IMR-90 (cell line): ENCODE measurements around the gene RIC3. TPM values are rescaled to one million over a fixed set of nuclear protein-coding genes. Genes with fewer than 3 reads are reported as not detected.

ENCODE experiments used
- ATAC-seq: fragments of 200-7000 bp; cut with Tn5 transposase; 2 replicates; pipeline ENCODE4 v1.9.1; 2020; ENCODE audit warnings: low read depth, mild to moderate bottlenecking, moderate library complexity
- BruUV-seq: library from RNA; stranded (reverse); fragments of 400-500 nt; replicated peaks from 2 replicates; lab custom pipeline; 2021; lab: Mats Ljungman, UMichigan
- CTCF ChIA-PET: fragments of 300-600 bp; formaldehyde crosslinking; extraction: SDS; loops from one replicate; lab custom pipeline; 2021; ENCODE audit warnings: antibody characterized with exemption; lab: Yijun Ruan, JAX
- POLR2A ChIA-PET: fragments of 300-600 bp; sonication (Branson Sonifier 250); formaldehyde crosslinking; loops from one replicate; lab custom pipeline; 2022; ENCODE audit warnings: antibody characterized with exemption; ENCODE audit not compliant: unreplicated experiment; lab: Charles Lee
- DNase-seq: peaks from one replicate; pipeline ENCODE4 v3.0.0; 2013
- H2AFZ ChIP-seq: replicated peaks from 2 replicates; pipeline ENCODE3; 2013; ENCODE audit warnings: low read length, mild to moderate bottlenecking; ENCODE audit not compliant: poor library complexity
- H2AK5ac ChIP-seq: 2 replicates; pipeline ENCODE4 v1.6.1; 2013; ENCODE audit warnings: low read depth, low read length, inconsistent platforms
- H2AK9ac ChIP-seq: replicated peaks from 2 replicates; pipeline ENCODE3; 2013; ENCODE audit warnings: mild to moderate bottlenecking, low read depth, low read length, moderate library complexity; ENCODE audit not compliant: poor library complexity
- H2BK120ac ChIP-seq: 2 replicates; pipeline ENCODE4 v1.6.1; 2013; ENCODE audit warnings: low read depth, low read length, inconsistent platforms
- H2BK15ac ChIP-seq: 3 replicates; pipeline ENCODE4 v1.6.1; 2013; ENCODE audit warnings: low read depth, low read length, inconsistent platforms
- H2BK20ac ChIP-seq: 2 replicates; pipeline ENCODE4 v1.6.1; 2013; ENCODE audit warnings: low read depth, mild to moderate bottlenecking, inconsistent platforms, low read length, moderate library complexity
- H2BK5ac ChIP-seq: 2 replicates; pipeline ENCODE4 v1.6.1; 2013; ENCODE audit warnings: mild to moderate bottlenecking, low read depth, low read length, inconsistent platforms; ENCODE audit not compliant: poor library complexity, severe bottlenecking
- H3K14ac ChIP-seq: replicated peaks from 2 replicates; pipeline ENCODE4 v1.6.1; 2013; ENCODE audit warnings: low read depth, low read length, inconsistent platforms
- H3K18ac ChIP-seq: 2 replicates; pipeline ENCODE4 v1.6.1; 2013; ENCODE audit warnings: low read depth, low read length, control low read depth
- H3K23ac ChIP-seq: 2 replicates; pipeline ENCODE4 v1.6.1; 2013; ENCODE audit warnings: low read depth, low read length, inconsistent platforms
- H3K27ac ChIP-seq: 2 replicates; pipeline ENCODE4 v1.5.1; 2013; ENCODE audit warnings: mild to moderate bottlenecking, control low read depth, low read length; ENCODE audit not compliant: insufficient read depth
- H3K27me3 ChIP-seq: 2 replicates; pipeline ENCODE4 v1.6.1; 2013; ENCODE audit warnings: low read length; ENCODE audit not compliant: control insufficient read depth, insufficient read depth
- H3K36me3 ChIP-seq: 2 replicates; pipeline ENCODE4 v1.6.1; 2013; ENCODE audit warnings: low read length, mixed read lengths; ENCODE audit not compliant: control insufficient read depth, insufficient read depth
- H3K4ac ChIP-seq: 2 replicates; pipeline ENCODE4 v1.6.1; 2013; ENCODE audit warnings: low read depth, low read length, inconsistent platforms
- H3K4me1 ChIP-seq: 2 replicates; pipeline ENCODE4 v1.6.1; 2013; ENCODE audit warnings: low read length, mixed read lengths; ENCODE audit not compliant: control insufficient read depth, insufficient read depth
- H3K4me2 ChIP-seq: 2 replicates; pipeline ENCODE4 v1.6.1; 2013; ENCODE audit warnings: low read depth, mild to moderate bottlenecking, control low read depth, low read length, moderate library complexity
- H3K4me3 ChIP-seq: 2 replicates; pipeline ENCODE4 v1.5.1; 2013; ENCODE audit warnings: low read depth, mild to moderate bottlenecking, control low read depth, low read length, moderate library complexity; ENCODE audit not compliant: insufficient read depth
- H3K56ac ChIP-seq: 2 replicates; pipeline ENCODE4 v1.6.1; 2013; ENCODE audit warnings: low read length, inconsistent platforms; ENCODE audit not compliant: insufficient read depth; ENCODE audit errors: extremely low read depth
- H3K79me1 ChIP-seq, 2 experiments: 2 replicates each; pipeline ENCODE4 v1.6.1; 2013; ENCODE audit warnings: low read length in 2 of 2, inconsistent platforms in 1 of 2, low read depth in 1 of 2
- H3K9ac ChIP-seq: 2 replicates; pipeline ENCODE4 v1.6.1; 2013; ENCODE audit warnings: low read depth, low read length, control low read depth
- H3K9me1 ChIP-seq: 2 replicates; pipeline ENCODE4 v1.6.1; 2013; ENCODE audit warnings: low read length, inconsistent platforms; ENCODE audit not compliant: insufficient read depth
- H3K9me3 ChIP-seq: 2 replicates; pipeline ENCODE4 v1.6.1; 2013; ENCODE audit warnings: low read length; ENCODE audit not compliant: control insufficient read depth, insufficient read depth
- H4K20me1 ChIP-seq: 2 replicates; pipeline ENCODE4 v1.6.1; 2013; ENCODE audit warnings: low read length, inconsistent platforms; ENCODE audit not compliant: insufficient read depth
- H4K5ac ChIP-seq: 2 replicates; pipeline ENCODE4 v1.6.1; 2013; ENCODE audit warnings: mild to moderate bottlenecking, low read depth, low read length, control low read depth
- H4K8ac ChIP-seq, 2 experiments: 2 replicates each; pipeline ENCODE4 v1.6.1; 2013; ENCODE audit warnings: low read depth in 2 of 2, low read length in 2 of 2, control low read depth in 1 of 2, inconsistent platforms in 1 of 2
- H4K91ac ChIP-seq: 2 replicates; pipeline ENCODE4 v1.6.1; 2013; ENCODE audit warnings: low read depth, low read length, inconsistent platforms; ENCODE audit not compliant: insufficient read depth
- BHLHE40 ChIP-seq: fragments of 150-350 bp; IDR thresholded peaks from 2 replicates; pipeline ENCODE4 v1.6.1; 2016; ENCODE audit warnings: mild to moderate bottlenecking, low read depth, low read length
- CEBPB ChIP-seq: IDR thresholded peaks from 2 replicates; pipeline ENCODE4 v1.6.1; 2012; ENCODE audit warnings: low read depth, low read length, improper control_type of control experiment
- CHD1 ChIP-seq: IDR thresholded peaks from 2 replicates; pipeline ENCODE4 v1.6.1; 2012; ENCODE audit warnings: low read depth, low read length, improper control_type of control experiment
- FOS ChIP-seq: fragments of 150-350 bp; IDR thresholded peaks from 2 replicates; pipeline ENCODE4 v1.6.1; 2016; ENCODE audit warnings: low read depth, low read length
- MAFK ChIP-seq: IDR thresholded peaks from 2 replicates; pipeline ENCODE4 v1.6.1; 2012; ENCODE audit warnings: low read depth, low read length, improper control_type of control experiment
- MAZ ChIP-seq: IDR thresholded peaks from 2 replicates; pipeline ENCODE4 v1.6.1; 2012; ENCODE audit warnings: low read depth, mild to moderate bottlenecking, low read length, improper control_type of control experiment, moderate library complexity, borderline replicate concordance
- MXI1 ChIP-seq: IDR thresholded peaks from 2 replicates; pipeline ENCODE4 v1.6.1; 2012; ENCODE audit warnings: low read depth, mild to moderate bottlenecking, low read length, moderate library complexity, borderline replicate concordance
- NFE2L2 ChIP-seq: fragments of 150-350 bp; IDR thresholded peaks from 2 replicates; pipeline ENCODE4 v1.6.1; 2016; ENCODE audit warnings: low read depth, mild to moderate bottlenecking, low read length
- POLR2A ChIP-seq: IDR thresholded peaks from 2 replicates; pipeline ENCODE4 v1.6.1; 2012; ENCODE audit warnings: mild to moderate bottlenecking, low read depth, low read length
- RAD21 ChIP-seq: IDR thresholded peaks from 2 replicates; pipeline ENCODE4 v1.6.1; 2012; ENCODE audit warnings: low read length, improper control_type of control experiment
- RCOR1 ChIP-seq: IDR thresholded peaks from 2 replicates; pipeline ENCODE4 v1.6.1; 2012; ENCODE audit warnings: mild to moderate bottlenecking, low read length, improper control_type of control experiment; ENCODE audit not compliant: insufficient replicate concordance
- RFX5 ChIP-seq: IDR thresholded peaks from 2 replicates; pipeline ENCODE4 v1.8.0; 2012; ENCODE audit warnings: low read depth, mild to moderate bottlenecking, low read length, moderate library complexity
- SMC3 ChIP-seq: fragments of 150-350 bp; IDR thresholded peaks from 2 replicates; pipeline ENCODE4 v1.6.1; 2016; ENCODE audit warnings: low read depth, mild to moderate bottlenecking, antibody characterized with exemption, low read length, moderate library complexity
- USF2 ChIP-seq: fragments of 150-350 bp; IDR thresholded peaks from 2 replicates; pipeline ENCODE4 v1.6.1; 2017; ENCODE audit warnings: mild to moderate bottlenecking, antibody characterized with exemption, low read length, low read depth
- WGBS, 2 experiments: methylation state at CpG; one replicate each; pipeline versions ENCODE4 v1.1.5 to v1.1.7; 2013; ENCODE audit warnings: missing lambda C conversion rate in 2 of 2; ENCODE audit not compliant: insufficient read length in 1 of 2; ENCODE audit errors: extremely low coverage in 2 of 2; 5-methylcytosine and 5-hydroxymethylcytosine counted together
- dilution Hi-C: fragments of 300-500 bp; cut with HindIII; formaldehyde crosslinking; loops from one replicate; pipeline ENCODE4 v1.14.3; 2018; ENCODE audit warnings: low sequenced_read_pairs; ENCODE audit not compliant: unreplicated experiment
- in situ Hi-C: fragments of 300-500 bp; cut with MboI; formaldehyde crosslinking; loops from 3 replicates; pipeline ENCODE4 v1.14.3; 2019; ENCODE audit warnings: low sequenced_read_pairs, inconsistent platforms, mixed read lengths
- intact Hi-C: fragments of 100-400 bp; cut with micrococcal nuclease; formaldehyde crosslinking; loops from 2 replicates; pipeline ENCODE4 v1.10.0; 2022
- polyA plus RNA-seq, 3 experiments: library from polyadenylated mRNA; depleted of rRNA; stranded (reverse); fragments of >200 nt; gene quantifications; 2 replicates each; pipeline ENCODE4 v1.2.3, GENCODE V29; 2012; ENCODE audit warnings: low replicate concordance in 1 of 3
- total RNA-seq: library from RNA; depleted of rRNA; stranded (reverse); fragments of >200 nt; gene quantifications from 2 replicates; pipeline ENCODE4 v1.2.3, GENCODE V29; 2012
- TF ChIP-seq, protein P1 (sequence below): fragments of 150-350 bp; IDR thresholded peaks from 2 replicates; pipeline ENCODE4 v1.6.1; 2016; ENCODE audit warnings: low read depth, mild to moderate bottlenecking, low read length, moderate library complexity, borderline replicate concordance
- TF ChIP-seq, protein P2 (sequence below): conservative IDR thresholded peaks from 2 replicates; pipeline ENCODE4 v1.5.1; 2012; ENCODE audit warnings: mild to moderate bottlenecking, low read depth, low read length, improper control_type of control experiment

The RIC3 gene
- total and polyA plus RNA-seq, 2 of the 4 experiments (the other 2 are of a cell fraction), result not detected

- intact Hi-C loops (no loop called here), dilution Hi-C loops (no loop called here), in situ Hi-C loops (no loop called here)
- Histone ChIP-seq H3K23ac (no peak overlapping the region), H3K4me2 (no peak overlapping the region), H2BK120ac (no peak overlapping the region), H3K9me3 (no peaks in the 10 kb centered on the region), H3K9ac (no peak overlapping the region), H3K36me3 (no peaks in the 10 kb centered on the region), H3K4ac (no peak overlapping the region), H3K18ac (no peak overlapping the region), H4K91ac (no peak overlapping the region), H3K14ac (no peak overlapping the region), H2AFZ (no peak overlapping the region), H2BK5ac (no peak overlapping the region), H3K4me3 (no peak overlapping the region), H4K5ac (no peak overlapping the region), H3K27me3 (peaks cover 17% of the 10 kb centered on the region), H2AK5ac (no peak overlapping the region), H2BK15ac (no peak overlapping the region), H4K20me1 (no peaks in the 10 kb centered on the region), H3K9me1 (no peaks in the 10 kb centered on the region), H4K8ac (no peak overlapping the region), H2AK9ac (no peak overlapping the region), H3K56ac (no peak overlapping the region), H3K79me1 (no peaks in the 10 kb centered on the region), H3K4me1 (no peaks in the 10 kb centered on the region), H3K27ac (no peak overlapping the region), H2BK20ac (no peak overlapping the region)
- CTCF ChIA-PET, result no interaction called here
- WGBS, 2 experiments, result 71% methylated on average over 1 of the region's 4 CpGs; no CpG with 5 or more reads in 1 of the 2 experiments
- ATAC-seq, result no peak
- TF ChIP-seq FOS (no peak), BHLHE40 (no peak), SMC3 (no peak), MXI1 (no peak), NFE2L2 (no peak), CEBPB (no peak), RAD21 (no peak), RCOR1 (no peak), POLR2A (no peak), RFX5 (no peak), MAFK (no peak), MAZ (no peak), USF2 (no peak), CHD1 (no peak)
- TF ChIP-seq, protein P1, sequence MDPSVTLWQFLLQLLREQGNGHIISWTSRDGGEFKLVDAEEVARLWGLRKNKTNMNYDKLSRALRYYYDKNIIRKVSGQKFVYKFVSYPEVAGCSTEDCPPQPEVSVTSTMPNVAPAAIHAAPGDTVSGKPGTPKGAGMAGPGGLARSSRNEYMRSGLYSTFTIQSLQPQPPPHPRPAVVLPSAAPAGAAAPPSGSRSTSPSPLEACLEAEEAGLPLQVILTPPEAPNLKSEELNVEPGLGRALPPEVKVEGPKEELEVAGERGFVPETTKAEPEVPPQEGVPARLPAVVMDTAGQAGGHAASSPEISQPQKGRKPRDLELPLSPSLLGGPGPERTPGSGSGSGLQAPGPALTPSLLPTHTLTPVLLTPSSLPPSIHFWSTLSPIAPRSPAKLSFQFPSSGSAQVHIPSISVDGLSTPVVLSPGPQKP, result no peak
- TF ChIP-seq, protein P2, sequence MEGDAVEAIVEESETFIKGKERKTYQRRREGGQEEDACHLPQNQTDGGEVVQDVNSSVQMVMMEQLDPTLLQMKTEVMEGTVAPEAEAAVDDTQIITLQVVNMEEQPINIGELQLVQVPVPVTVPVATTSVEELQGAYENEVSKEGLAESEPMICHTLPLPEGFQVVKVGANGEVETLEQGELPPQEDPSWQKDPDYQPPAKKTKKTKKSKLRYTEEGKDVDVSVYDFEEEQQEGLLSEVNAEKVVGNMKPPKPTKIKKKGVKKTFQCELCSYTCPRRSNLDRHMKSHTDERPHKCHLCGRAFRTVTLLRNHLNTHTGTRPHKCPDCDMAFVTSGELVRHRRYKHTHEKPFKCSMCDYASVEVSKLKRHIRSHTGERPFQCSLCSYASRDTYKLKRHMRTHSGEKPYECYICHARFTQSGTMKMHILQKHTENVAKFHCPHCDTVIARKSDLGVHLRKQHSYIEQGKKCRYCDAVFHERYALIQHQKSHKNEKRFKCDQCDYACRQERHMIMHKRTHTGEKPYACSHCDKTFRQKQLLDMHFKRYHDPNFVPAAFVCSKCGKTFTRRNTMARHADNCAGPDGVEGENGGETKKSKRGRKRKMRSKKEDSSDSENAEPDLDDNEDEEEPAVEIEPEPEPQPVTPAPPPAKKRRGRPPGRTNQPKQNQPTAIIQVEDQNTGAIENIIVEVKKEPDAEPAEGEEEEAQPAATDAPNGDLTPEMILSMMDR, result no peak
- POLR2A ChIA-PET, result no interaction called here
- BruUV-seq, result no TSS peak
- no peak for DNase-seq
These were observed 44.6 kb upstream of the RIC3 start for GRCh38 chr11:8213376-8213775.
